Kidney (tissue), 14 donors: Measurements from ENCODE around the gene NT5C2. TPM values are rescaled to one million over a fixed set of nuclear protein-coding genes. Genes with fewer than 3 reads are reported as not detected.
A peak's percentile ranks its signal among the peaks of the same experiment; 100 is the strongest.

Source experiments
- DNase-seq, 5 donors: peaks; one replicate each; pipeline ENCODE4 v3.0.0-alpha.2; 2013 to 2020
- FAIRE-seq: peaks from 2 replicates; lab custom pipeline; 2012; peaks lifted over from hg19 to GRCh38; lab: Jason Lieb, UNC
- H3K27ac ChIP-seq, 2 donors: one replicate each; pipeline ENCODE4 v1.7.0; 2013; ENCODE audit warnings: low read depth in 2 of 2, low read length in 2 of 2, inconsistent platforms in 1 of 2
- H3K27me3 ChIP-seq: one replicate; pipeline ENCODE4 v1.7.1; 2013; ENCODE audit warnings: low read length, inconsistent platforms; ENCODE audit not compliant: control insufficient read depth, insufficient read depth
- H3K36me3 ChIP-seq, 3 donors: one replicate each; pipeline versions ENCODE4 v1.7.0 to v1.7.1; 2013; ENCODE audit warnings: low read length in 3 of 3, control low read depth in 1 of 3, inconsistent platforms in 1 of 3; ENCODE audit not compliant: insufficient read depth in 3 of 3, control insufficient read depth in 2 of 3
- H3K4me1 ChIP-seq, 3 donors: one replicate each; pipeline versions ENCODE4 v1.7.0 to v1.7.1; 2013; ENCODE audit warnings: low read length in 3 of 3, inconsistent platforms in 1 of 3, low read depth in 1 of 3; ENCODE audit not compliant: control insufficient read depth in 2 of 3, insufficient read depth in 2 of 3
- H3K4me3 ChIP-seq, 3 donors: one replicate each; pipeline versions ENCODE4 v1.7.0 to v1.8.1; 2013; ENCODE audit warnings: low read length in 3 of 3, control low read depth in 1 of 3, inconsistent platforms in 1 of 3
- H3K9ac ChIP-seq, 3 donors: one replicate each; pipeline versions ENCODE4 v1.7.0 to v1.7.1; 2013; ENCODE audit warnings: low read length in 3 of 3, control low read depth in 1 of 3, inconsistent platforms in 1 of 3
- H3K9me3 ChIP-seq, 3 donors: one replicate each; pipeline versions ENCODE4 v1.7.0 to v1.7.1; 2013; ENCODE audit warnings: low read length in 3 of 3, control low read depth in 1 of 3, inconsistent platforms in 1 of 3; ENCODE audit not compliant: control insufficient read depth in 2 of 3, insufficient read depth in 1 of 3
- CTCF ChIP-seq: IDR thresholded peaks from 3 replicates; pipeline ENCODE4 v1.5.1; 2012; ENCODE audit warnings: mild to moderate bottlenecking, moderate library complexity, borderline replicate concordance; ENCODE audit not compliant: insufficient read depth; ENCODE audit errors: extremely low read depth
- intact Hi-C: fragments of 100-400 bp; cut with DNase I; formaldehyde crosslinking; loops from one replicate; pipeline ENCODE4 v1.11.1; 2022
- polyA plus RNA-seq: library from polyadenylated mRNA; stranded (reverse); fragments of 350-450 nt; fragmentation: Illumina TruSeq; extraction: RNeasy Lipid Tissue Mini Kit (QIAGEN cat#74804); gene quantifications from one replicate; pipeline ENCODE4 v1.2.3, GENCODE V29; 2014; ENCODE audit warnings: low read depth, low replicate concordance; ENCODE audit not compliant: insufficient read depth
- total RNA-seq: library from RNA; stranded (reverse); fragmentation: NEBNext Ultra II Directional; extraction: Animal tissue kit (Norgen Biotek cat#: 25700); gene quantifications from one replicate; pipeline ENCODE4 v1.2.1, GENCODE V29; 2021
- donor health status: control.
- donor health status: control.
- donor health status: control.
- donor health status: control.
- donor health status: control.
- donor health status: DM: yes; HTN: yes; CAD: no.
- donor health status: Normal renal cell carcinoma (clear cell type).

Gene NT5C2
- total and polyA plus RNA-seq, 2 donors from 2014 or later = 30.9 to 91.7 TPM

- Histone ChIP-seq H3K9ac (no peak overlapping the region), H3K9me3 (no peaks in the 10 kb centered on the region), H3K27ac (no peak overlapping the region), H3K4me3 (no peak overlapping the region), H3K36me3 (peaks cover 0 to 10% (median 2%) of the 10 kb centered on the region in 3 donors), H3K4me1 (peaks cover 0 to 9% (median 6%) of the 10 kb centered on the region in 3 donors), H3K27me3 (no peaks in the 10 kb centered on the region)
- intact Hi-C loops = no loop called here
- no peak for TF ChIP-seq CTCF
- no peak for DNase-seq
- FAIRE-seq = no peak
Measured at GRCh38 chr10:103055105-103055504, 138.0 kb downstream of the NT5C2 start.

- FAIRE-seq (no peak), DNase-seq (no peak)
- no peaks in the 10 kb centered on the region for H3K27me3 ChIP-seq
- H3K9me3 ChIP-seq = no peaks in the 10 kb centered on the region
- H3K4me1 ChIP-seq = peaks cover 0 to 9% (median 6%) of the 10 kb centered on the region in 3 donors
- H3K36me3 ChIP-seq = peaks cover 0 to 10% (median 2%) of the 10 kb centered on the region in 3 donors
- peak overlapping the region in 1 of 3 donors; percentile 57 for H3K4me3 ChIP-seq
- intact Hi-C loops = no loop called here
- no peak for TF ChIP-seq CTCF
- peak overlapping the region in 1 of 2 donors; percentile 11 for H3K27ac ChIP-seq
- H3K9ac ChIP-seq = peak overlapping the region in 1 of 3 donors; percentile 56
Measured at GRCh38 chr10:103054621-103055020, 138.5 kb downstream of the NT5C2 start.

GRCh38 chr10:103053659-103054581 lies 139.2 kb downstream of the NT5C2 start:
- H3K9ac ChIP-seq = peak overlapping the region in 1 of 3 donors; percentile 56
- H3K36me3 ChIP-seq = peaks cover 0 to 10% (median 2%) of the 10 kb centered on the region in 3 donors
- intact Hi-C loops = no loop called here
- FAIRE-seq = no peak
- H3K4me1 ChIP-seq = peaks cover 0 to 9% (median 6%) of the 10 kb centered on the region in 3 donors
- H3K27ac ChIP-seq = peak overlapping the region; percentile 11 to 70
- peak; percentile 62 to 87 (median 65) for DNase-seq
- no peaks in the 10 kb centered on the region for H3K9me3 ChIP-seq
- peak overlapping the region; percentile 40 to 57 (median 57) for H3K4me3 ChIP-seq
- H3K27me3 ChIP-seq = no peaks in the 10 kb centered on the region
- TF ChIP-seq CTCF = peak; percentile 41
